Measurements from ENCODE around the gene ILDR2. TPM values are rescaled to one million over a fixed set of nuclear protein-coding genes. Genes with fewer than 3 reads are reported as not detected.

The ILDR2 gene
- total and polyA plus RNA-seq, 10 of the 15 experiments (the other 5 are each of a cell fraction or from before 2014, with no cell fraction given), result 0.05 to 5.3 (median 1.9) TPM

- SMC1A ChIA-PET (ENCODE audit: uncharacterized antibody, unreplicated experiment), result interaction anchor here (0.8 to 3.4 kb wide), 3 partner anchors 27 to 176 kb away, joined by 3 to 12 read pairs (median 3); no protein-coding TSS in a partner anchor
- DNase-seq (ENCODE audit: low read depth, low spot score) (no peak), ATAC-seq (no peak), FAIRE-seq (no peak)
- no peaks in the 10 kb centered on the region for H3K9me3 ChIP-seq (replicated peaks; ENCODE audit: control insufficient read depth, insufficient read depth, low read length)
- no TSS peak for BruUV-seq (replicated peaks)
- H3K36me3 ChIP-seq (ENCODE audit: control insufficient read depth in 2 of 2, insufficient read depth in 2 of 2, low read length in 1 of 2), result no peaks in the 10 kb centered on the region
- RAD21 ChIA-PET (ENCODE audit: unreplicated experiment), result interaction anchor here (1.8 kb wide), 1 partner anchor 26 kb away, joined by 4 read pairs; no protein-coding TSS in a partner anchor
- intact Hi-C loops (cut with micrococcal nuclease; ENCODE audit: unreplicated experiment) (no loop called here), in situ Hi-C loops (cut with MboI) (no loop called here)
- H3K9ac ChIP-seq (ENCODE audit: control insufficient read depth, insufficient read depth, low read length), result no peak overlapping the region
- H3K27ac ChIP-seq (ENCODE audit: control insufficient read depth, insufficient read depth), result no peak overlapping the region
- CTCF ChIA-PET, result interaction anchor here (1.1 to 4.2 kb wide), 5 partner anchors 12 to 959 kb away, joined by 3 to 31 read pairs (median 5); no protein-coding TSS in a partner anchor
- peaks cover 7% of the 10 kb centered on the region; the same call in 1 of the 2 replicates for H3K4me1 ChIP-seq (ENCODE audit: control insufficient read depth, insufficient read depth, low read length)
- H2AFZ ChIP-seq (ENCODE audit: control insufficient read depth, low read depth, low read length), result no peak overlapping the region
- H4K20me1 ChIP-seq (ENCODE audit: control insufficient read depth, insufficient read depth), result no peaks in the 10 kb centered on the region
- 2% methylated on average over 2 of the region's 2 CpGs for WGBS (ENCODE audit: insufficient coverage, insufficient replicate concordance, low lambda C conversion rate, missing lambda C conversion rate)
- no peaks in the 10 kb centered on the region for H3K79me2 ChIP-seq (ENCODE audit: control insufficient read depth, insufficient read depth, low read length)
- POLR2A ChIA-PET, result interaction anchor here (1.0 kb wide), 1 partner anchor 14 kb away, joined by 3 read pairs; no protein-coding TSS in a partner anchor
- no peak overlapping the region for H3K4me2 ChIP-seq (ENCODE audit: control insufficient read depth, insufficient read depth)
- H3K4me3 ChIP-seq, result no peak overlapping the region
- H3K27me3 ChIP-seq (replicated peaks in 1 of 2; ENCODE audit: control insufficient read depth in 2 of 2, insufficient read depth in 2 of 2, low read length in 1 of 2), result peaks cover 0 to 4% of the 10 kb centered on the region in 2 experiments; a peak in 1 of 4 replicates
- no peak for TF ChIP-seq ZNF622 (IDR thresholded peaks at IDR 0.05)
- TF ChIP-seq NKRF (conservative IDR thresholded peaks at IDR 0.05), result no peak
- no peak for TF ChIP-seq CBFB (IDR thresholded peaks at IDR 0.05; ENCODE audit: low read depth)
- TF ChIP-seq RAD51 (IDR thresholded peaks at IDR 0.05), result no peak
- no peak for TF ChIP-seq MXI1 (IDR thresholded peaks at IDR 0.05; ENCODE audit: low read depth, low read length)
- TF ChIP-seq SP1 (IDR thresholded peaks at IDR 0.05; ENCODE audit: low read depth, low read length), result no peak
- TF ChIP-seq POLR2AphosphoS5 (IDR thresholded peaks at IDR 0.05; ENCODE audit: low read length), result no peak
- no peak for TF ChIP-seq HDAC6 (IDR thresholded peaks at IDR 0.05; ENCODE audit: unreplicated experiment)
- TF ChIP-seq ZNF217 (IDR thresholded peaks at IDR 0.05), result no peak
- TF ChIP-seq ZNF274 (IDR thresholded peaks at IDR 0.05; ENCODE audit: insufficient read depth, insufficient read length), result no peak
- TF ChIP-seq PAX5 (IDR thresholded peaks at IDR 0.05; ENCODE audit: borderline replicate concordance, low read depth, low read length), result no peak
- TF ChIP-seq POLR2A (IDR thresholded peaks at IDR 0.05; ENCODE audit: low read depth, low read length), result no peak
- no peak for TF ChIP-seq EED (IDR thresholded peaks at IDR 0.05; ENCODE audit: low read depth)
- TF ChIP-seq ATF3 (IDR thresholded peaks at IDR 0.05; ENCODE audit: borderline replicate concordance, extremely low read depth, low read depth, low read length), result no peak
- no peak for TF ChIP-seq FOS (IDR thresholded peaks at IDR 0.05; ENCODE audit: borderline replicate concordance, extremely low read depth, insufficient read length)
- no peak for TF ChIP-seq RELB (IDR thresholded peaks at IDR 0.05; ENCODE audit: low read depth)
- TF ChIP-seq CEBPB (IDR thresholded peaks at IDR 0.05; ENCODE audit: borderline replicate concordance in 1 of 2, low read depth in 2 of 2, low read length in 2 of 2), result no peak
- no peak for TF ChIP-seq ZSCAN29 (IDR thresholded peaks at IDR 0.05)
These were observed 92.4 kb downstream of the ILDR2 start for GRCh38 chr1:166882893-166883292.
